ENCODE measurements around the gene LEO1.
"Not testable (repeated sequence)": the region's sequence is repeated elsewhere in the genome, so short reads cannot be mapped to it uniquely, and the experiment has no call there.

Gene LEO1

GRCh38 chr15:52003710-52004109 is 32.1 kb upstream of the LEO1 start:
- no peak for DNase-seq (ENCODE audit: low read depth)
- no peak for TF ChIP-seq CTCF (IDR thresholded peaks at IDR 0.05; ENCODE audit: low read depth, low read length, missing control alignments)
- H3K4me3 ChIP-seq (ENCODE audit: low read depth, low read length), result no peak overlapping the region

- not testable (repeated sequence) for H3K4me3 ChIP-seq (ENCODE audit: low read depth, low read length); DNase-seq (ENCODE audit: low read depth)
Measured at GRCh38 chr15:52003089-52003488, 31.5 kb upstream of the LEO1 start.

- DNase-seq (ENCODE audit: low read depth), result no peak
- no peak for TF ChIP-seq CTCF (IDR thresholded peaks at IDR 0.05; ENCODE audit: low read depth, low read length, missing control alignments)
- no peak overlapping the region for H3K4me3 ChIP-seq (ENCODE audit: low read depth, low read length)
Measured at GRCh38 chr15:52002351-52002750, 30.8 kb upstream of the LEO1 start.

GRCh38 chr15:51992953-51993352 is 21.4 kb upstream of the LEO1 start:
- TF ChIP-seq CTCF (IDR thresholded peaks at IDR 0.05; ENCODE audit: low read depth, low read length, missing control alignments), result no peak
- no peak overlapping the region for H3K4me3 ChIP-seq (ENCODE audit: low read depth, low read length)
- no peak for DNase-seq (ENCODE audit: low read depth)

- no peak for DNase-seq (ENCODE audit: low read depth)
- no peak for TF ChIP-seq CTCF (IDR thresholded peaks at IDR 0.05; ENCODE audit: low read depth, low read length, missing control alignments)
- H3K4me3 ChIP-seq (ENCODE audit: low read depth, low read length), result no peak overlapping the region
Measured at GRCh38 chr15:51991141-51991540, 19.6 kb upstream of the LEO1 start.

GRCh38 chr15:51982770-51983103 is 11.2 kb upstream of the LEO1 start:
- no peak overlapping the region for H3K4me3 ChIP-seq (ENCODE audit: low read depth, low read length)
- no peak for TF ChIP-seq CTCF (IDR thresholded peaks at IDR 0.05; ENCODE audit: low read depth, low read length, missing control alignments)
- DNase-seq (ENCODE audit: low read depth), result no peak

GRCh38 chr15:51982013-51982769 is 10.6 kb upstream of the LEO1 start:
- H3K4me3 ChIP-seq (ENCODE audit: low read depth, low read length), result peak overlapping the region; percentile 44
- peak; percentile 70 for DNase-seq (ENCODE audit: low read depth)
- peak; percentile 61 for TF ChIP-seq CTCF (IDR thresholded peaks at IDR 0.05; ENCODE audit: low read depth, low read length, missing control alignments)

Measured in GM12864 (cell line).